OCI-LY7 (cell line): ENCODE results near the gene KCNN3. TPM values are rescaled to one million over a fixed set of nuclear protein-coding genes. Genes with fewer than 3 reads are reported as not detected.

Experiments used
- BruUV-seq: library from RNA; stranded (reverse); fragments of 400-500 nt; replicated peaks from 2 replicates; lab custom pipeline; 2021; lab: Mats Ljungman, UMichigan
- CTCF ChIA-PET: fragments of 300-600 bp; sonication (Branson Sonifier 250); formaldehyde crosslinking; loops from one replicate; lab custom pipeline; 2022; ENCODE audit warnings: antibody characterized with exemption; ENCODE audit not compliant: unreplicated experiment; lab: Charles Lee
- POLR2A ChIA-PET: fragments of 300-600 bp; sonication (Branson Sonifier 250); formaldehyde crosslinking; loops from one replicate; lab custom pipeline; 2022; ENCODE audit warnings: antibody characterized with exemption; lab: Charles Lee
- DNase-seq: peaks from one replicate; pipeline ENCODE4 v3.0.0-alpha.2; 2015; ENCODE audit warnings: low spot score
- H2AFZ ChIP-seq: fragments of 200-600 bp; sonication (generic), shearing (Covaris generic); 2 replicates; pipeline ENCODE4 v1.6.1; 2014; ENCODE audit warnings: mild to moderate bottlenecking, antibody characterized with exemption, low read length, moderate library complexity
- H3K27ac ChIP-seq: fragments of 200-600 bp; sonication (generic); 2 replicates; pipeline ENCODE4 v1.5.1; 2014; ENCODE audit warnings: mixed run types, low read depth, mild to moderate bottlenecking, moderate library complexity, low read length, inconsistent platforms; ENCODE audit not compliant: poor library complexity, severe bottlenecking
- H3K36me3 ChIP-seq: fragments of 200-600 bp; sonication (generic); 2 replicates; pipeline ENCODE4 v1.6.1; 2014; ENCODE audit warnings: mild to moderate bottlenecking, antibody characterized with exemption, low read length, moderate library complexity, mixed read lengths; ENCODE audit not compliant: insufficient read depth
- H3K4me1 ChIP-seq: fragments of 200-600 bp; sonication (generic); 2 replicates; pipeline ENCODE4 v1.5.1; 2014; ENCODE audit warnings: mild to moderate bottlenecking, low read length; ENCODE audit not compliant: insufficient read depth, poor library complexity, severe bottlenecking
- H3K4me2 ChIP-seq: fragments of 200-600 bp; sonication (generic); 2 replicates; pipeline ENCODE4 v1.6.1; 2014; ENCODE audit warnings: mild to moderate bottlenecking, low read length
- H3K4me3 ChIP-seq: fragments of 200-600 bp; sonication (generic); 2 replicates; pipeline ENCODE4 v1.5.1; 2014; ENCODE audit warnings: mild to moderate bottlenecking, low read depth, low read length; ENCODE audit not compliant: poor library complexity, severe bottlenecking
- H3K79me2 ChIP-seq: fragments of 200-600 bp; sonication (generic); 2 replicates; pipeline ENCODE4 v1.6.1; 2016; ENCODE audit warnings: low read depth, mild to moderate bottlenecking, low read length, moderate library complexity, mixed read lengths; ENCODE audit not compliant: insufficient read depth
- H3K9me2 ChIP-seq: fragments of 200-600 bp; sonication (generic); 2 replicates; pipeline ENCODE4 v1.6.1; 2016; ENCODE audit warnings: mild to moderate bottlenecking, low read length, mixed read lengths; ENCODE audit not compliant: insufficient read depth
- H3K9me3 ChIP-seq: fragments of 200-600 bp; sonication (generic); 2 replicates; pipeline ENCODE4 v1.6.1; 2014; ENCODE audit warnings: mild to moderate bottlenecking, mixed run types, low read length, mixed read lengths
- H4K20me1 ChIP-seq: fragments of 200-600 bp; sonication (generic); 2 replicates; pipeline ENCODE4 v1.6.1; 2014; ENCODE audit warnings: mild to moderate bottlenecking, antibody characterized with exemption, low read length, moderate library complexity, mixed read lengths; ENCODE audit not compliant: insufficient read depth
- EZH2phosphoT487 ChIP-seq: fragments of 200-600 bp; sonication (generic); IDR thresholded peaks from 2 replicates; pipeline ENCODE4 v1.6.1; 2018; ENCODE audit warnings: low read depth, borderline replicate concordance, mild to moderate bottlenecking, mixed run types, antibody characterized with exemption, low read length, moderate library complexity, mixed read lengths
- intact Hi-C: fragments of 100-400 bp; cut with micrococcal nuclease; formaldehyde crosslinking; loops from one replicate; pipeline ENCODE4 v1.10.0; 2022; ENCODE audit not compliant: unreplicated experiment
- total RNA-seq, 2 experiments: library from RNA; depleted of rRNA in 1 of 2; stranded (reverse); fragments of >200 nt in 1 of 2; shearing (Covaris generic) in 1 of 2; gene quantifications; 2 replicates each; pipeline ENCODE4 v1.2.3, GENCODE V29; 2014 to 2022
- TF ChIP-seq, protein P1 (sequence below): fragments of 200-600 bp; sonication (generic); conservative IDR thresholded peaks from 2 replicates; pipeline ENCODE4 v1.5.1; 2014; ENCODE audit warnings: mild to moderate bottlenecking, antibody characterized with exemption, low read length, moderate library complexity, mixed read lengths

KCNN3 gene
- total RNA-seq, 2 experiments from 2014 or later = 14.8 to 50.8 TPM

DNA sequence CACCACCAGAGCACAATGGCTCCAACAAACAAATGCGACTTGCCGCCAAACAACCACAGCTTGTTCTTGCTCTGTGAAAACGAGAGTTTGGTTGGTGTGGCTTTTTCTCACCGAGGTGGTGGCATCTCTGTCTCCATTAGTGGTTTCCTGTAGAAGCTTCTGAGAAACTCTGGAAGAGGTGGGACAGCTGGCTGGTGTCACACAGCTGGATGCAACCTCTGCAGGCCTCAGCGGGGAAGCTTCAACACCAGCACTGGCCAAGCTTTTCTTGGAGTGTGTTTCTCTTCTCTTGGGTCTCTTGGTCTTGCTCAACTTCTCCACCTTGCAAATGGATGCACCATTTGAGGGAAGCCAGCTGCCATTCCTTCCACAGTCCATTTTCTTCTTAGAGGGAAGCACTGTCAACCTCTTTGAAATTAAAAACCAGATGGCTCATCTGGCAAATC lies 124.8 kb downstream of the KCNN3 start:
- no peaks in the 10 kb centered on the region for H3K9me3 ChIP-seq
- no peak overlapping the region for H2AFZ ChIP-seq
- H3K4me1 ChIP-seq = no peaks in the 10 kb centered on the region
- H3K4me3 ChIP-seq = no peak overlapping the region
- peaks cover 29% of the 10 kb centered on the region for H3K36me3 ChIP-seq
- H4K20me1 ChIP-seq = no peaks in the 10 kb centered on the region
- no peak for DNase-seq
- TF ChIP-seq EZH2phosphoT487 = no peak
- TF ChIP-seq, protein P1, sequence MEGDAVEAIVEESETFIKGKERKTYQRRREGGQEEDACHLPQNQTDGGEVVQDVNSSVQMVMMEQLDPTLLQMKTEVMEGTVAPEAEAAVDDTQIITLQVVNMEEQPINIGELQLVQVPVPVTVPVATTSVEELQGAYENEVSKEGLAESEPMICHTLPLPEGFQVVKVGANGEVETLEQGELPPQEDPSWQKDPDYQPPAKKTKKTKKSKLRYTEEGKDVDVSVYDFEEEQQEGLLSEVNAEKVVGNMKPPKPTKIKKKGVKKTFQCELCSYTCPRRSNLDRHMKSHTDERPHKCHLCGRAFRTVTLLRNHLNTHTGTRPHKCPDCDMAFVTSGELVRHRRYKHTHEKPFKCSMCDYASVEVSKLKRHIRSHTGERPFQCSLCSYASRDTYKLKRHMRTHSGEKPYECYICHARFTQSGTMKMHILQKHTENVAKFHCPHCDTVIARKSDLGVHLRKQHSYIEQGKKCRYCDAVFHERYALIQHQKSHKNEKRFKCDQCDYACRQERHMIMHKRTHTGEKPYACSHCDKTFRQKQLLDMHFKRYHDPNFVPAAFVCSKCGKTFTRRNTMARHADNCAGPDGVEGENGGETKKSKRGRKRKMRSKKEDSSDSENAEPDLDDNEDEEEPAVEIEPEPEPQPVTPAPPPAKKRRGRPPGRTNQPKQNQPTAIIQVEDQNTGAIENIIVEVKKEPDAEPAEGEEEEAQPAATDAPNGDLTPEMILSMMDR = no peak
- ChIA-PET POLR2A (no interaction called here), CTCF (no interaction called here)
- intact Hi-C loops = no loop called here
- H3K79me2 ChIP-seq = no peaks in the 10 kb centered on the region
- H3K27ac ChIP-seq = no peak overlapping the region
- no peak overlapping the region for H3K4me2 ChIP-seq
- no TSS peak for BruUV-seq
- H3K9me2 ChIP-seq = no peaks in the 10 kb centered on the region

DNA sequence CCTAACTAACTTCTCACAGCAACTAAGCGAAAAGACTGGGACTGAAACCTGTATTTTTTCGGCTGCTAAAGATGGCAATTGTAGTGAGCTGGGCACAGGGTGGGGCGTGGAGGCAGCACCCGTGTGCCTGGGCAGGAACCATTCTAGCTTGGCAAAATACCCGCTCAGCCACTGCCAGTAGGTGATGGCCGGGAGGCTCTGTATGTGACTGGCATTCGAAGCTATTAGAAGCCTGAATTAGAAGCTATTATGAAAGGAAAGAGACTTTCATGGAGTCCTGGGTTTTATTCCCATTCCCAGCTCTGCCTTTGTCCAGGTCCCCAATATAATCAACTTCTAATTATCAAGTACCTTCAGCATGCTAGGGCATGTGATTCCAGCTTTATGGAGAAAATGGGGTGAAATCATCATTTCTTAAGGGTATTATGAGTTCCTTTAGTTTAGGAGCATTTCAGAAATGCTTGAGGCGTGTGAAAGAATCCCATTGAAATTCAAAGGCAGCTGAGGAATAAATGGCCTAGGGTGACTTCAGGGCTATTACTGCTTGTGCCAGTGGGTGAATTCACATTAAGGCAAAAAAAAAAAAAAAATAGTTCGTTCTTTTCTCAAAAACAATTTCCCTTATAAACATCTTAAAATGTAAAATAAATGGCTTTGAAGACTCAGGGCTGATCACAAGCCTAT lies 125.6 kb downstream of the KCNN3 start:
- POLR2A ChIA-PET = no interaction called here

DNA sequence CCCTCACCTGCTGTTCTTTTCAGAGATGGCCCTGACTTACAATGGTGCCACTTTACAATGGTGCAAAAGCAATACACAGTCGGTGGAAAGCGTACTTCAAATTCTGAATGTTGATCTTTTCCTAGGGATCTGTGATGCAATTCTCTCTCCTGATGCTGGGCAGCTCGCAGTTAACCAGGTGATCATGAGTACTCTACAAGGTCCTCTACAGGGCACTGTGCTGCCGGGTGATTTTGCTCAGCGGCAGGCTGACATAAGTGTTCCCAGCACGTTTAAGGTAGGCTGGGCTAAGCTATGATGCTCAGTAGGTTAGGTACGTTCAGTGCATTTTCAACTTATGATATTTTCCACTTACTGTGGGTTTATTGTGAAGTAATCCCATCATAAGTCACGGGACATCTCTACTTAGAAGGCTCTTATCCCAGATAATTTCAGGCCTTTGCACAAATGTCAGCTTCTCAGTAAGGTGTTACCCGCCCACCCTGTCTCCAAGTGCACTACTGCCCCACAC lies 126.5 kb downstream of the KCNN3 start:
- no peak for DNase-seq
- CTCF ChIA-PET = no interaction called here
- no TSS peak for BruUV-seq
- Histone ChIP-seq H3K9me3 (no peaks in the 10 kb centered on the region), H3K4me2 (no peak overlapping the region), H3K79me2 (no peaks in the 10 kb centered on the region), H3K9me2 (no peaks in the 10 kb centered on the region), H2AFZ (no peak overlapping the region), H3K4me3 (no peak overlapping the region), H3K4me1 (no peaks in the 10 kb centered on the region), H3K36me3 (peaks cover 29% of the 10 kb centered on the region), H3K27ac (no peak overlapping the region), H4K20me1 (no peaks in the 10 kb centered on the region)
- intact Hi-C loops = no loop called here
- TF ChIP-seq EZH2phosphoT487 = no peak
- TF ChIP-seq, protein P1 = no peak
- POLR2A ChIA-PET = no interaction called here

More for the DNA sequence above, 125.6 kb downstream of the KCNN3 start:
- no peak for DNase-seq
- TF ChIP-seq, protein P1 = no peak
- Histone ChIP-seq H3K4me2 (no peak overlapping the region), H3K4me1 (no peaks in the 10 kb centered on the region), H3K27ac (no peak overlapping the region), H3K4me3 (no peak overlapping the region), H3K79me2 (no peaks in the 10 kb centered on the region), H2AFZ (no peak overlapping the region), H3K36me3 (peaks cover 29% of the 10 kb centered on the region), H3K9me2 (no peaks in the 10 kb centered on the region), H3K9me3 (no peaks in the 10 kb centered on the region), H4K20me1 (no peaks in the 10 kb centered on the region)
- no TSS peak for BruUV-seq
- intact Hi-C loops = no loop called here
- CTCF ChIA-PET = no interaction called here
